Skeletal muscle satellite cell (primary cell): ENCODE data around the gene MGST1.
A peak's percentile ranks its signal among the peaks of the same experiment; 100 is the strongest.

ENCODE experiments used
- H3K27me3 ChIP-seq: 2 replicates; pipeline ENCODE4 v1.7.0; 2013; ENCODE audit warnings: low read length; ENCODE audit not compliant: control insufficient read depth, insufficient read depth
- H3K36me3 ChIP-seq: 2 replicates; pipeline ENCODE4 v1.7.0; 2013; ENCODE audit warnings: mild to moderate bottlenecking, control low read depth, low read length; ENCODE audit not compliant: insufficient read depth
- H3K4me1 ChIP-seq: 2 replicates; pipeline ENCODE4 v1.7.0; 2013; ENCODE audit warnings: low read length; ENCODE audit not compliant: control insufficient read depth, insufficient read depth
- H3K4me2 ChIP-seq: 2 replicates; pipeline ENCODE4 v1.7.0; 2013; ENCODE audit warnings: mild to moderate bottlenecking, low read length
- H3K4me3 ChIP-seq: 2 replicates; pipeline ENCODE4 v1.7.0; 2013; ENCODE audit warnings: low read length
- H3K9ac ChIP-seq: 2 replicates; pipeline ENCODE4 v1.7.0; 2013; ENCODE audit warnings: mild to moderate bottlenecking, low read depth, low read length, moderate library complexity
- H3K9me3 ChIP-seq: replicated peaks from 2 replicates; pipeline ENCODE4 v1.7.0; 2013; ENCODE audit warnings: mild to moderate bottlenecking, control low read depth, low read length

Gene MGST1

GRCh38 chr12:16325426-16325825 lies 22.0 kb upstream of the MGST1 start:
- Histone ChIP-seq H3K9ac (no peak overlapping the region), H3K9me3 (no peaks in the 10 kb centered on the region), H3K27me3 (no peaks in the 10 kb centered on the region), H3K4me3 (no peak overlapping the region), H3K4me2 (no peak overlapping the region), H3K4me1 (peaks cover 21% of the 10 kb centered on the region), H3K36me3 (no peaks in the 10 kb centered on the region)

GRCh38 chr12:16327963-16328362 lies 19.5 kb upstream of the MGST1 start:
- Histone ChIP-seq H3K4me3 (no peak overlapping the region), H3K9me3 (no peaks in the 10 kb centered on the region), H3K27me3 (no peaks in the 10 kb centered on the region), H3K36me3 (no peaks in the 10 kb centered on the region), H3K4me2 (no peak overlapping the region), H3K4me1 (peaks cover 13% of the 10 kb centered on the region), H3K9ac (no peak overlapping the region)

GRCh38 chr12:16329594-16329993 lies 17.9 kb upstream of the MGST1 start:
- H3K27me3 ChIP-seq, result no peaks in the 10 kb centered on the region
- H3K4me3 ChIP-seq, result no peak overlapping the region

GRCh38 chr12:16330560-16330959 lies 16.9 kb upstream of the MGST1 start:
- Histone ChIP-seq H3K4me2 (no peak overlapping the region), H3K9ac (no peak overlapping the region), H3K9me3 (no peaks in the 10 kb centered on the region), H3K27me3 (no peaks in the 10 kb centered on the region), H3K4me1 (no peaks in the 10 kb centered on the region), H3K36me3 (no peaks in the 10 kb centered on the region), H3K4me3 (no peak overlapping the region)

More at GRCh38 chr12:16329594-16329993, 17.9 kb upstream of the MGST1 start:
- H3K36me3 ChIP-seq, result no peaks in the 10 kb centered on the region
- no peaks in the 10 kb centered on the region for H3K4me1 ChIP-seq
- H3K9ac ChIP-seq, result no peak overlapping the region
- H3K9me3 ChIP-seq, result no peaks in the 10 kb centered on the region
- no peak overlapping the region for H3K4me2 ChIP-seq

GRCh38 chr12:16331998-16332397 lies 15.4 kb upstream of the MGST1 start:
- H3K36me3 ChIP-seq, result no peaks in the 10 kb centered on the region
- no peaks in the 10 kb centered on the region for H3K4me1 ChIP-seq
- H3K9me3 ChIP-seq, result no peaks in the 10 kb centered on the region
- H3K9ac ChIP-seq, result no peak overlapping the region
- no peak overlapping the region for H3K4me2 ChIP-seq
- H3K27me3 ChIP-seq, result no peaks in the 10 kb centered on the region
- H3K4me3 ChIP-seq, result no peak overlapping the region

- H3K27me3 ChIP-seq, result no peaks in the 10 kb centered on the region
- H3K9ac ChIP-seq, result no peak overlapping the region
- no peak overlapping the region for H3K4me2 ChIP-seq
- H3K9me3 ChIP-seq, result no peaks in the 10 kb centered on the region
- no peaks in the 10 kb centered on the region for H3K36me3 ChIP-seq
- no peaks in the 10 kb centered on the region for H3K4me1 ChIP-seq
- H3K4me3 ChIP-seq, result no peak overlapping the region
These were observed 11.6 kb upstream of the MGST1 start for GRCh38 chr12:16335838-16336237.

- Histone ChIP-seq H3K4me2 (no peak overlapping the region), H3K36me3 (no peaks in the 10 kb centered on the region), H3K4me3 (no peak overlapping the region), H3K27me3 (no peaks in the 10 kb centered on the region), H3K9ac (no peak overlapping the region), H3K9me3 (no peaks in the 10 kb centered on the region), H3K4me1 (peaks cover 21% of the 10 kb centered on the region)
These were observed 3.2 kb upstream of the MGST1 start for GRCh38 chr12:16344269-16344668.

- no peak overlapping the region for H3K4me3 ChIP-seq
- H3K9ac ChIP-seq, result no peak overlapping the region
- peaks cover 27% of the 10 kb centered on the region for H3K4me1 ChIP-seq
- peaks cover 1% of the 10 kb centered on the region for H3K36me3 ChIP-seq
- H3K27me3 ChIP-seq, result no peaks in the 10 kb centered on the region
- H3K9me3 ChIP-seq, result no peaks in the 10 kb centered on the region
- H3K4me2 ChIP-seq, result no peak overlapping the region
These were observed 2.3 kb upstream of the MGST1 start for GRCh38 chr12:16345105-16345504.

GRCh38 chr12:16346958-16347357 lies 487 bp upstream of the MGST1 start:
- peak overlapping the region; percentile 78 for H3K4me3 ChIP-seq
- H3K9ac ChIP-seq, result peak overlapping the region; percentile 96
- H3K4me1 ChIP-seq, result peaks cover 43% of the 10 kb centered on the region
- H3K36me3 ChIP-seq, result peaks cover 8% of the 10 kb centered on the region
- peak overlapping the region; percentile 86 for H3K4me2 ChIP-seq
- H3K9me3 ChIP-seq, result no peaks in the 10 kb centered on the region
- H3K27me3 ChIP-seq, result no peaks in the 10 kb centered on the region

- H3K4me1 ChIP-seq, result peaks cover 52% of the 10 kb centered on the region
- peak overlapping the region; percentile 78 for H3K4me3 ChIP-seq
- peaks cover 16% of the 10 kb centered on the region for H3K36me3 ChIP-seq
- H3K9ac ChIP-seq, result peak overlapping the region; percentile 96
- H3K27me3 ChIP-seq, result no peaks in the 10 kb centered on the region
- H3K9me3 ChIP-seq, result no peaks in the 10 kb centered on the region
- peak overlapping the region; percentile 86 for H3K4me2 ChIP-seq
These were observed 1.1 kb downstream of the MGST1 start for GRCh38 chr12:16348435-16349130.

GRCh38 chr12:16349131-16349460 lies 1.7 kb downstream of the MGST1 start:
- H3K4me1 ChIP-seq, result peaks cover 52% of the 10 kb centered on the region
- H3K4me2 ChIP-seq, result peak overlapping the region; percentile 86
- H3K9ac ChIP-seq, result peak overlapping the region; percentile 96
- no peaks in the 10 kb centered on the region for H3K9me3 ChIP-seq
- peak overlapping the region; percentile 78 for H3K4me3 ChIP-seq
- H3K36me3 ChIP-seq, result peaks cover 16% of the 10 kb centered on the region
- no peaks in the 10 kb centered on the region for H3K27me3 ChIP-seq

GRCh38 chr12:16350682-16351081 lies 3.2 kb downstream of the MGST1 start:
- Histone ChIP-seq H3K9ac (peak overlapping the region; percentile 72), H3K4me3 (peak overlapping the region; percentile 44), H3K27me3 (no peaks in the 10 kb centered on the region), H3K4me1 (peaks cover 52% of the 10 kb centered on the region), H3K36me3 (peaks cover 26% of the 10 kb centered on the region), H3K9me3 (no peaks in the 10 kb centered on the region), H3K4me2 (peak overlapping the region; percentile 75)
